Stimulated activated CD8-positive, alpha-beta memory T cell treated with anti-CD3 and anti-CD28 coated beads, Interleukin-4, amount 100 ng/mL, for 4 hours (primary cell): Measurements from ENCODE around the gene PAGE2.
"Not testable (repeated sequence)": the region's sequence is repeated elsewhere in the genome, so short reads cannot be mapped to it uniquely, and the experiment has no call there.

Experiments used
- DNase-seq, 2 donors: peaks; one replicate each; pipeline ENCODE4 v3.0.0-alpha.2; 2020; ENCODE audit warnings: low read depth in 2 of 2, low spot score in 1 of 2

The PAGE2 gene

GRCh38 chrX:55088795-55089489, at the start of gene PAGE2:
Gene PAGE2 (plus strand): TSS chrX:55089018. CDS start chrX:55090021, 1,003 bp downstream.
- DNase-seq, result no peak

GRCh38 chrX:55039471-55039870, 49.3 kb upstream of the PAGE2 start:
- DNase-seq, result no peak

- no peak for DNase-seq
Observed at GRCh38 chrX:55041514-55041913, 47.3 kb upstream of the PAGE2 start.

- DNase-seq, result not testable (repeated sequence)
Observed at GRCh38 chrX:55050599-55050998, 38.2 kb upstream of the PAGE2 start.

- DNase-seq, result no peak
Observed at GRCh38 chrX:55056820-55057674, 31.8 kb upstream of the PAGE2 start.

GRCh38 chrX:55057675-55058249, 31.1 kb upstream of the PAGE2 start:
- no peak for DNase-seq

GRCh38 chrX:55067180-55067579, 21.6 kb upstream of the PAGE2 start:
- not testable (repeated sequence) for DNase-seq

GRCh38 chrX:55072286-55072685, 16.5 kb upstream of the PAGE2 start:
- no peak for DNase-seq

GRCh38 chrX:55074851-55075467, 13.9 kb upstream of the PAGE2 start, which contains the start of gene PAGE2B:
Gene PAGE2B (plus strand): TSS chrX:55075030. CDS start chrX:55076042, 1,012 bp downstream.
- no peak for DNase-seq

GRCh38 chrX:55098691-55099090, 9.9 kb downstream of the PAGE2 start:
- DNase-seq, result no peak

- DNase-seq, result no peak
Observed at GRCh38 chrX:55099162-55099561, 10.3 kb downstream of the PAGE2 start.

GRCh38 chrX:55102754-55103153, 13.9 kb downstream of the PAGE2 start:
- DNase-seq, result no peak

- DNase-seq, result no peak
Observed at GRCh38 chrX:55107262-55107661, 18.4 kb downstream of the PAGE2 start.

GRCh38 chrX:55107911-55108310, 19.1 kb downstream of the PAGE2 start:
- no peak for DNase-seq

- DNase-seq, result no peak
Observed at GRCh38 chrX:55109306-55109705, 20.5 kb downstream of the PAGE2 start.

- no peak for DNase-seq
Observed at GRCh38 chrX:55111578-55112254, 22.9 kb downstream of the PAGE2 start.

GRCh38 chrX:55116589-55116988, 27.8 kb downstream of the PAGE2 start:
- DNase-seq, result not testable (repeated sequence)

GRCh38 chrX:55118574-55118973, 29.8 kb downstream of the PAGE2 start:
- no peak for DNase-seq

- no peak for DNase-seq
Observed at GRCh38 chrX:55119271-55119670, 30.5 kb downstream of the PAGE2 start.

GRCh38 chrX:55119712-55120111, 30.9 kb downstream of the PAGE2 start:
- DNase-seq, result no peak
